GM12874 (cell line): Measurements from ENCODE around the gene C3orf22.

ENCODE experiments used
- CTCF ChIP-seq: IDR thresholded peaks from 2 replicates; pipeline ENCODE4 v1.5.1; 2011; ENCODE audit warnings: low read depth, mild to moderate bottlenecking, control low read depth, low read length, moderate library complexity; ENCODE audit not compliant: insufficient read depth

C3orf22 gene

GRCh38 chr3:126558336-126559071 is at the start of gene C3orf22:
Gene C3orf22, minus strand, starts transcription at chr3:126558932. Its CDS starts 5,542 bp downstream, at chr3:126553390.
- no peak for TF ChIP-seq CTCF

- no peak for TF ChIP-seq CTCF
These were observed 48.6 kb upstream of the C3orf22 start for GRCh38 chr3:126607214-126607908.

- no peak for TF ChIP-seq CTCF
These were observed 47.3 kb upstream of the C3orf22 start for GRCh38 chr3:126606001-126606400.

GRCh38 chr3:126604691-126605090 is 46.0 kb upstream of the C3orf22 start:
- no peak for TF ChIP-seq CTCF

GRCh38 chr3:126599101-126599500 is 40.4 kb upstream of the C3orf22 start:
- no peak for TF ChIP-seq CTCF

GRCh38 chr3:126582311-126582710 is 23.6 kb upstream of the C3orf22 start:
- no peak for TF ChIP-seq CTCF

GRCh38 chr3:126581569-126581968 is 22.8 kb upstream of the C3orf22 start:
- no peak for TF ChIP-seq CTCF
